Measurements from ENCODE around the gene LIPC.

- TF ChIP-seq CREM (CRISPR knock-in tag; IDR thresholded peaks at IDR 0.05) (no peak), ZNF219 (CRISPR knock-in tag; IDR thresholded peaks at IDR 0.05; ENCODE audit: borderline replicate concordance) (no peak), USF2 (CRISPR knock-in tag; IDR thresholded peaks at IDR 0.05) (no peak), CTCF (IDR thresholded peaks at IDR 0.05) (no peak), MAX (CRISPR knock-in tag; IDR thresholded peaks at IDR 0.05) (no peak), E2F4 (CRISPR knock-in tag; IDR thresholded peaks at IDR 0.05; ENCODE audit: borderline replicate concordance, low read depth) (no peak), FOXJ3 (CRISPR knock-in tag; IDR thresholded peaks at IDR 0.05; ENCODE audit: borderline replicate concordance) (no peak), NR1H2 (CRISPR knock-in tag; IDR thresholded peaks at IDR 0.05) (no peak), MXD4 (CRISPR knock-in tag; IDR thresholded peaks at IDR 0.05; ENCODE audit: borderline replicate concordance) (no peak), ZNF512 (CRISPR knock-in tag; IDR thresholded peaks at IDR 0.05; ENCODE audit: borderline replicate concordance) (no peak), FOXK1 (CRISPR knock-in tag; IDR thresholded peaks at IDR 0.05) (no peak), ATF3 (CRISPR knock-in tag; conservative IDR thresholded peaks at IDR 0.05) (no peak), SMAD3 (CRISPR knock-in tag; IDR thresholded peaks at IDR 0.05; ENCODE audit: borderline replicate concordance) (no peak), E2F5 (CRISPR knock-in tag; IDR thresholded peaks at IDR 0.05) (no peak)
These were observed 123.6 kb downstream of the LIPC start for GRCh38 chr15:58555162-58556027.
